ENCODE results near the gene AVPI1.
"Not testable (repeated sequence)": the region's sequence is repeated elsewhere in the genome, so short reads cannot be mapped to it uniquely, and the experiment has no call there.

AVPI1 gene

GRCh38 chr10:97640174-97640867 is 46.7 kb downstream of the AVPI1 start, which contains the start of gene PI4K2A:
PI4K2A (plus strand) TSS chr10:97640671; CDS start chr10:97640743, 72 bp downstream.
- DNase-seq = peak; percentile 89 to 97

GRCh38 chr10:97639090-97639489 is 48.0 kb downstream of the AVPI1 start:
- DNase-seq = not testable (repeated sequence)

- DNase-seq = no peak
Observed at GRCh38 chr10:97635577-97635976, 51.5 kb downstream of the AVPI1 start.

GRCh38 chr10:97633921-97634320 is 53.1 kb downstream of the AVPI1 start:
- peak; percentile 29 to 39 for DNase-seq

- peak; percentile 72 to 87 for DNase-seq
Observed at GRCh38 chr10:97632949-97633884, 53.8 kb downstream of the AVPI1 start, which contains the start of gene MORN4. MORN4 (minus strand) TSS chr10:97633500; CDS start chr10:97619653, 13,847 bp downstream.

- no peak for DNase-seq
Observed at GRCh38 chr10:97631098-97631497, 55.9 kb downstream of the AVPI1 start.

- DNase-seq = no peak
Observed at GRCh38 chr10:97629289-97629688, 57.8 kb downstream of the AVPI1 start.

GRCh38 chr10:97628228-97628627 is 58.8 kb downstream of the AVPI1 start:
- no peak for DNase-seq

GRCh38 chr10:97627731-97628130 is 59.3 kb downstream of the AVPI1 start:
- DNase-seq = no peak

Measured in SW 1271 (cell line).